ENCODE data around the gene TGFBI.
"Not testable (repeated sequence)": the region's sequence is repeated elsewhere in the genome, so short reads cannot be mapped to it uniquely, and the experiment has no call there.

GRCh38 chr5:136045026-136045425 lies 16.2 kb downstream of the TGFBI start:
- TF ChIP-seq, protein P1, sequence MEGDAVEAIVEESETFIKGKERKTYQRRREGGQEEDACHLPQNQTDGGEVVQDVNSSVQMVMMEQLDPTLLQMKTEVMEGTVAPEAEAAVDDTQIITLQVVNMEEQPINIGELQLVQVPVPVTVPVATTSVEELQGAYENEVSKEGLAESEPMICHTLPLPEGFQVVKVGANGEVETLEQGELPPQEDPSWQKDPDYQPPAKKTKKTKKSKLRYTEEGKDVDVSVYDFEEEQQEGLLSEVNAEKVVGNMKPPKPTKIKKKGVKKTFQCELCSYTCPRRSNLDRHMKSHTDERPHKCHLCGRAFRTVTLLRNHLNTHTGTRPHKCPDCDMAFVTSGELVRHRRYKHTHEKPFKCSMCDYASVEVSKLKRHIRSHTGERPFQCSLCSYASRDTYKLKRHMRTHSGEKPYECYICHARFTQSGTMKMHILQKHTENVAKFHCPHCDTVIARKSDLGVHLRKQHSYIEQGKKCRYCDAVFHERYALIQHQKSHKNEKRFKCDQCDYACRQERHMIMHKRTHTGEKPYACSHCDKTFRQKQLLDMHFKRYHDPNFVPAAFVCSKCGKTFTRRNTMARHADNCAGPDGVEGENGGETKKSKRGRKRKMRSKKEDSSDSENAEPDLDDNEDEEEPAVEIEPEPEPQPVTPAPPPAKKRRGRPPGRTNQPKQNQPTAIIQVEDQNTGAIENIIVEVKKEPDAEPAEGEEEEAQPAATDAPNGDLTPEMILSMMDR (conservative IDR thresholded peaks at IDR 0.05 in 1 of 2, IDR thresholded peaks at IDR 0.05 in 1 of 2; ENCODE audit: low read depth in 1 of 2, low read length in 2 of 2): not testable (repeated sequence)
- not testable (repeated sequence) for TF ChIP-seq EZH2 (IDR thresholded peaks at IDR 0.05; ENCODE audit: low read length, missing control alignments)

Data from fibroblast of lung (primary cell).